ENCODE measurements around the gene FOXP1. TPM values are rescaled to one million over a fixed set of nuclear protein-coding genes. Genes with fewer than 3 reads are reported as not detected.

Gene FOXP1
- total and polyA plus RNA-seq, 2 of the 13 experiments (the other 11 are each of a cell fraction or from before 2014, with no cell fraction given) = 40.4 to 59.0 TPM

- TF ChIP-seq, protein P1, sequence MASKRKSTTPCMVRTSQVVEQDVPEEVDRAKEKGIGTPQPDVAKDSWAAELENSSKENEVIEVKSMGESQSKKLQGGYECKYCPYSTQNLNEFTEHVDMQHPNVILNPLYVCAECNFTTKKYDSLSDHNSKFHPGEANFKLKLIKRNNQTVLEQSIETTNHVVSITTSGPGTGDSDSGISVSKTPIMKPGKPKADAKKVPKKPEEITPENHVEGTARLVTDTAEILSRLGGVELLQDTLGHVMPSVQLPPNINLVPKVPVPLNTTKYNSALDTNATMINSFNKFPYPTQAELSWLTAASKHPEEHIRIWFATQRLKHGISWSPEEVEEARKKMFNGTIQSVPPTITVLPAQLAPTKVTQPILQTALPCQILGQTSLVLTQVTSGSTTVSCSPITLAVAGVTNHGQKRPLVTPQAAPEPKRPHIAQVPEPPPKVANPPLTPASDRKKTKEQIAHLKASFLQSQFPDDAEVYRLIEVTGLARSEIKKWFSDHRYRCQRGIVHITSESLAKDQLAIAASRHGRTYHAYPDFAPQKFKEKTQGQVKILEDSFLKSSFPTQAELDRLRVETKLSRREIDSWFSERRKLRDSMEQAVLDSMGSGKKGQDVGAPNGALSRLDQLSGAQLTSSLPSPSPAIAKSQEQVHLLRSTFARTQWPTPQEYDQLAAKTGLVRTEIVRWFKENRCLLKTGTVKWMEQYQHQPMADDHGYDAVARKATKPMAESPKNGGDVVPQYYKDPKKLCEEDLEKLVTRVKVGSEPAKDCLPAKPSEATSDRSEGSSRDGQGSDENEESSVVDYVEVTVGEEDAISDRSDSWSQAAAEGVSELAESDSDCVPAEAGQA (IDR thresholded peaks at IDR 0.05; ENCODE audit: low read depth) = no peak
- TF ChIP-seq, protein P1 (CRISPR knock-in tag; IDR thresholded peaks at IDR 0.05; ENCODE audit: borderline replicate concordance) = no peak
- no peak for TF ChIP-seq ZMYM3 (CRISPR knock-in tag; IDR thresholded peaks at IDR 0.05)
- peak; percentile 82 for TF ChIP-seq NR2F6 (IDR thresholded peaks at IDR 0.05)
- peak; percentile 76 for TF ChIP-seq NR2F6 (CRISPR knock-in tag; IDR thresholded peaks at IDR 0.05)
- no peak for TF ChIP-seq POLR2G (IDR thresholded peaks at IDR 0.05; ENCODE audit: low read depth, low read length)
- no peak for TF ChIP-seq GZF1 (CRISPR knock-in tag; IDR thresholded peaks at IDR 0.05)
- no peak for TF ChIP-seq ZNF546 (CRISPR knock-in tag; conservative IDR thresholded peaks at IDR 0.05)
- no peak for TF ChIP-seq ZNF563 (CRISPR knock-in tag; IDR thresholded peaks at IDR 0.05)
- no peak for TF ChIP-seq PRMT3 (CRISPR knock-in tag; IDR thresholded peaks at IDR 0.05; ENCODE audit: borderline replicate concordance, low read depth)
- no peak for TF ChIP-seq CBX2 (IDR thresholded peaks at IDR 0.05; ENCODE audit: low read depth, low read length)
- no peak for TF ChIP-seq CBX2 (CRISPR knock-in tag; IDR thresholded peaks at IDR 0.05; ENCODE audit: low read depth)
- TF ChIP-seq SSRP1 (CRISPR knock-in tag; IDR thresholded peaks at IDR 0.05) = no peak
- TF ChIP-seq, protein P2, sequence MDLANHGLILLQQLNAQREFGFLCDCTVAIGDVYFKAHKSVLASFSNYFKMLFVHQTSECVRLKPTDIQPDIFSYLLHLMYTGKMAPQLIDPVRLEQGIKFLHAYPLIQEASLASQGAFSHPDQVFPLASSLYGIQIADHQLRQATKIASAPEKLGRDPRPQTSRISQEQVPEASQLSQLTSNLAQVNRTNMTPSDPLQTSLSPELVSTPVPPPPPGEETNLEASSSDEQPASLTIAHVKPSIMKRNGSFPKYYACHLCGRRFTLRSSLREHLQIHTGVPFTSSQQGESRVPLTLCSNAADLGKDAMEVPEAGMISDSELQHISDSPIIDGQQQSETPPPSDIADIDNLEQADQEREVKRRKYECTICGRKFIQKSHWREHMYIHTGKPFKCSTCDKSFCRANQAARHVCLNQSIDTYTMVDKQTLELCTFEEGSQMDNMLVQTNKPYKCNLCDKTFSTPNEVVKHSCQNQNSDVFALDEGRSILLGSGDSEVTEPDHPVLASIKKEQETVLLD (CRISPR knock-in tag; IDR thresholded peaks at IDR 0.05; ENCODE audit: low read depth) = no peak
- no peak for TF ChIP-seq ZNF839 (CRISPR knock-in tag; IDR thresholded peaks at IDR 0.05; ENCODE audit: borderline replicate concordance)
- no peak for TF ChIP-seq ZNF564 (CRISPR knock-in tag; IDR thresholded peaks at IDR 0.05)
- TF ChIP-seq CENPT (CRISPR knock-in tag; IDR thresholded peaks at IDR 0.05; ENCODE audit: low read depth) = no peak
- TF ChIP-seq ZNF747 (CRISPR knock-in tag; IDR thresholded peaks at IDR 0.05; ENCODE audit: borderline replicate concordance) = no peak
- TF ChIP-seq, protein P3, sequence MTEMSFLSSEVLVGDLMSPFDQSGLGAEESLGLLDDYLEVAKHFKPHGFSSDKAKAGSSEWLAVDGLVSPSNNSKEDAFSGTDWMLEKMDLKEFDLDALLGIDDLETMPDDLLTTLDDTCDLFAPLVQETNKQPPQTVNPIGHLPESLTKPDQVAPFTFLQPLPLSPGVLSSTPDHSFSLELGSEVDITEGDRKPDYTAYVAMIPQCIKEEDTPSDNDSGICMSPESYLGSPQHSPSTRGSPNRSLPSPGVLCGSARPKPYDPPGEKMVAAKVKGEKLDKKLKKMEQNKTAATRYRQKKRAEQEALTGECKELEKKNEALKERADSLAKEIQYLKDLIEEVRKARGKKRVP (CRISPR knock-in tag; IDR thresholded peaks at IDR 0.05) = no peak
- no peak for TF ChIP-seq SRF (IDR thresholded peaks at IDR 0.05; ENCODE audit: low read depth, low read length)
- no peak for TF ChIP-seq EEA1 (CRISPR knock-in tag; IDR thresholded peaks at IDR 0.05; ENCODE audit: borderline replicate concordance)
- TF ChIP-seq CHD4 (IDR thresholded peaks at IDR 0.05; ENCODE audit: borderline replicate concordance, low read length) = no peak
- TF ChIP-seq DNMT3B (CRISPR knock-in tag; conservative IDR thresholded peaks at IDR 0.05) = no peak
These were observed 337.3 kb downstream of the FOXP1 start (continued) for GRCh38 chr3:71245971-71246880.
